ENCODE data around the gene INA.

DNA sequence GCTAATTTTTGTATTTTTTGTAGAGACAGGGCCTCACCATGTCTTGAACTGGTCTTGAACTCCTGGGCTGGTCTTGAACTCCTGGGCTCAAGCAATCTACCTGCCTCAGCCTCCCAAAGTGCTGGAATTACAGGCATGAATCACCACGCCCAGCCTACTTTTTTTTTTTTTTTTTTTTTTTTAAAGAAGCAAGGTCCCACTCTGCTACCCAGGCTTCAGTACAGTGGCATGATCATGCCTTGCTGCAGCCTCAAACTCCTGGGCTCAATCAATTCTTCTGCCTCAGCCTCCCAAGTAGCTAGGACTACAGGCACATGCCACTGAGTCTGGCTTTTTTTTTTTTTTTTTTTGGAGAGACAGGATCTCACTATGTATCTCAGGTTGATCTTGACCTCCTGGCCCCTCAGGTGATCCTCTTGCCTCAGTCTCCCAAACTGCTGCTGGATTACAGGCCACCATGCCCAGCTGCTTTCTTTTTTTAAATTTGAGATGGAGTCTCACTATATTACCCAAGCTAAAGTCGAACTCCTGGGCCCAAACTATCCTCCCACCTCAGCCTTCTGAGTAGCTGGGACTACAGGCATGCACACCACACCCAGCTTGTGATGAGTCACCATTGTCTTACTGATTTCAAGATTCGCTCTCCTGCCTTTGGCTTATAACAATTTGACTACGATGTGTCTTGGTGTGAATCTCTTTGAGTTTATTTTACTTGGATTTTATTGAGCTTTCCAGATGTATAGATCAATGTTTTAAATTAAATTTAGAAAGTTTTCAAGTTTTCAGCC lies 22.2 kb upstream of the INA start:
- TF ChIP-seq FOS (IDR thresholded peaks at IDR 0.05; ENCODE audit: borderline replicate concordance, insufficient read depth, low read length), result no peak
- TF ChIP-seq MAX (IDR thresholded peaks at IDR 0.05; ENCODE audit: insufficient read depth, insufficient read length), result no peak
